A549 (cell line): ENCODE data around the gene MEGF10.

Experiments used
- RFX5 ChIP-seq: fragments of 450-650 bp; IDR thresholded peaks from 2 replicates; pipeline ENCODE4 v1.7.1; 2014; ENCODE audit warnings: antibody characterized with exemption, mild to moderate bottlenecking, moderate library complexity
- SMC3 ChIP-seq: fragments of >200 bp; sonication (Bioruptor Twin); formaldehyde crosslinking; IDR thresholded peaks from 3 replicates; pipeline ENCODE4 v1.6.1; 2018; ENCODE audit warnings: inconsistent platforms

GRCh38 chr5:127415034-127415433 lies 124.4 kb downstream of the MEGF10 start:
- TF ChIP-seq RFX5 (no peak), SMC3 (no peak)
